22Rv1 (cell line): ENCODE results near the gene BLOC1S5.

Source experiments
- CTCF ChIP-seq: fragments of 450-650 bp; IDR thresholded peaks from 2 replicates; pipeline ENCODE4 v1.5.1; 2017; ENCODE audit warnings: mild to moderate bottlenecking
- ZFX ChIP-seq: fragments of 450-650 bp; IDR thresholded peaks from 2 replicates; pipeline ENCODE4 v1.6.1; 2017; ENCODE audit warnings: antibody characterized with exemption, borderline replicate concordance

- TF ChIP-seq CTCF (no peak), ZFX (no peak)
Measured at GRCh38 chr6:8017705-8018104, 46.5 kb downstream of the BLOC1S5 start.
